ENCODE data around the gene ACSL1.

ACSL1 gene

DNA sequence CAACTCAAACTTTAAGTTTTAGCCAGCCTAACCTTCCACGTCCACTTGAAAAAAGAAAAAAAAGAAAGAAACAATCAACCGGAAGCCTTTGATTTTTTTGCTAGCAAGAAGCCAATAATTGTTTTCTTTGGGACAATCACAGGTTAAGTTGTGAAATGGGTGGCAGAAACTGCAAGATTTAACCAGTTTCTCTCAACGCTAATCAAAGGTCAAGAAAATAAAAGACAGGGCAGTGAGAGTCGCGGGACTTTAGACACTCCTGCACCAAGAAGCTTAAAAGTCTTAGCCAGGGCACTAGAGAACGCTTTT lies 1.0 kb downstream of the ACSL1 start:
- Histone ChIP-seq H3K4me2 (ENCODE audit: low read length) (peak overlapping the region; percentile 83), H3K9me3 (ENCODE audit: insufficient read depth, low read length) (no peaks in the 10 kb centered on the region), H3K27me3 (ENCODE audit: low read depth, low read length) (no peaks in the 10 kb centered on the region), H4K20me1 (ENCODE audit: insufficient read depth, low read length) (no peaks in the 10 kb centered on the region), H3K27ac (ENCODE audit: low read length) (peak overlapping the region; percentile 61), H3K36me3 (replicated peaks; ENCODE audit: low read depth, low read length) (no peaks in the 10 kb centered on the region), H2AFZ (ENCODE audit: low read depth, low read length) (no peak overlapping the region), H3K9ac (ENCODE audit: low read length) (peak overlapping the region; percentile 73), H3K4me1 (ENCODE audit: low read length) (peaks cover 22% of the 10 kb centered on the region), H3K4me3 (ENCODE audit: low read length) (peak overlapping the region; percentile 87), H3K79me2 (ENCODE audit: low read length) (peaks cover 55% of the 10 kb centered on the region)
- TF ChIP-seq, protein P1, sequence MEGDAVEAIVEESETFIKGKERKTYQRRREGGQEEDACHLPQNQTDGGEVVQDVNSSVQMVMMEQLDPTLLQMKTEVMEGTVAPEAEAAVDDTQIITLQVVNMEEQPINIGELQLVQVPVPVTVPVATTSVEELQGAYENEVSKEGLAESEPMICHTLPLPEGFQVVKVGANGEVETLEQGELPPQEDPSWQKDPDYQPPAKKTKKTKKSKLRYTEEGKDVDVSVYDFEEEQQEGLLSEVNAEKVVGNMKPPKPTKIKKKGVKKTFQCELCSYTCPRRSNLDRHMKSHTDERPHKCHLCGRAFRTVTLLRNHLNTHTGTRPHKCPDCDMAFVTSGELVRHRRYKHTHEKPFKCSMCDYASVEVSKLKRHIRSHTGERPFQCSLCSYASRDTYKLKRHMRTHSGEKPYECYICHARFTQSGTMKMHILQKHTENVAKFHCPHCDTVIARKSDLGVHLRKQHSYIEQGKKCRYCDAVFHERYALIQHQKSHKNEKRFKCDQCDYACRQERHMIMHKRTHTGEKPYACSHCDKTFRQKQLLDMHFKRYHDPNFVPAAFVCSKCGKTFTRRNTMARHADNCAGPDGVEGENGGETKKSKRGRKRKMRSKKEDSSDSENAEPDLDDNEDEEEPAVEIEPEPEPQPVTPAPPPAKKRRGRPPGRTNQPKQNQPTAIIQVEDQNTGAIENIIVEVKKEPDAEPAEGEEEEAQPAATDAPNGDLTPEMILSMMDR (IDR thresholded peaks at IDR 0.05; ENCODE audit: low read depth, low read length): no peak
- no peak for TF ChIP-seq EZH2phosphoT487 (IDR thresholded peaks at IDR 0.05; ENCODE audit: low read depth)

DNA sequence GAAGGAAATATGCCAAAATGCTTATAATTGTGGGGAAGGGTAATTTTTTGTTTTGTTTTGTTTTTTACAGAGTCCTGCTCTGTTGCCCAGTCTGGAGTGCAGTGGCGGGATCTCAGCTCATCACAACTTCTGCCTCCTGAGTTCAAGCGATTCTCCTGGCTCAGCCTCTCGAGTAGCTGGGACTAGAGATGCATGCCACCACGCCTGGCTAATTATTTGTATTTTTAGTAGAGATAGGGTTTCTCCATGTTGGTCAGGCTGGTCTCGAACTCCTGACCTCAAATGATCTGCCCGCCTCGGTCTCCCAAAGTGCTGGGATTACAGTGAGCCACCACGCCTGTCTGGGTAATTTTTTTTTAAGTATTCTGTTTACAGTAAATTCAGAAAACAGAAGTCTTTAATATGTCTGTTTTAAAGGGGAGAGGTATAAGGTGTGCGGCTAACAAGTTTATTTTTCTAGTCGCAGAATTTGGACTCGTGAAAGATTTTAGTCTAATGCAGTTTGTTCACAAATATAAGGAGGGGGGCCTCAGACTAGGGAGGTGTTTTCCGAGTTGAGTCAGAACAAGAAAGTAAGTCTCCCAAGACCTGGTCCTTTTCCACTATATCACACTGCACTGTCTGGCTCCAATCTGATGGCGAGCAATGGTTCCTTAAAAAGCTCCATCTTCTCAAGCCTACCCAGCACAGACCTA lies 1.5 kb downstream of the ACSL1 start:
- Histone ChIP-seq H4K20me1 (ENCODE audit: insufficient read depth, low read length) (no peaks in the 10 kb centered on the region), H3K9ac (ENCODE audit: low read length) (peak overlapping the region; percentile 73), H3K36me3 (replicated peaks; ENCODE audit: low read depth, low read length) (no peaks in the 10 kb centered on the region), H3K4me2 (ENCODE audit: low read length) (peak overlapping the region; percentile 83), H3K27ac (ENCODE audit: low read length) (peak overlapping the region; percentile 61), H3K4me1 (ENCODE audit: low read length) (peaks cover 22% of the 10 kb centered on the region), H3K27me3 (ENCODE audit: low read depth, low read length) (no peaks in the 10 kb centered on the region), H3K9me3 (ENCODE audit: insufficient read depth, low read length) (no peaks in the 10 kb centered on the region), H3K79me2 (ENCODE audit: low read length) (peaks cover 60% of the 10 kb centered on the region), H2AFZ (ENCODE audit: low read depth, low read length) (no peak overlapping the region), H3K4me3 (ENCODE audit: low read length) (peak overlapping the region; percentile 87)
- no peak for TF ChIP-seq EZH2phosphoT487 (IDR thresholded peaks at IDR 0.05; ENCODE audit: low read depth)
- TF ChIP-seq, protein P1 (IDR thresholded peaks at IDR 0.05; ENCODE audit: low read depth, low read length): no peak

DNA sequence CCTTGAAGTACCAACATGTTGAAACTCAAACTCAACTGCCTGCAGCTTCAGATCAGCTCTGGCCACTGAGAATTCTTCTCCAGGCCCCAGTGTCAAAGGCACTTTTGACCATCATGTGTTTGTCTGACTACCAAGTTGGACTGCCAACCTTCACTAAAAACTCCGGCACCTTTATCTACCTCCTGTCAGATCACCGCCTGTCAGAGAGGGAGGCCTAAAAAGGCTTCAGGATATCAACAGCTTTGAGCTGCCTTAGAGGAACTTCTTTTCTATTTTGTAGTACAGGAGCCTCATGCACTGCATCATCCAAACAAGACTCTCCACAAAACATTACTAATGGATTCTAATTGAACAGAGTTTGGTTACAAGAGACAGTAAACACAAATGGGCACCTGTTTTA lies 2.8 kb downstream of the ACSL1 start:
- Histone ChIP-seq H3K36me3 (replicated peaks; ENCODE audit: low read depth, low read length) (no peaks in the 10 kb centered on the region), H4K20me1 (ENCODE audit: insufficient read depth, low read length) (peaks cover 6% of the 10 kb centered on the region), H3K27ac (ENCODE audit: low read length) (no peak overlapping the region), H3K9me3 (ENCODE audit: insufficient read depth, low read length) (no peaks in the 10 kb centered on the region), H3K79me2 (ENCODE audit: low read length) (peaks cover 70% of the 10 kb centered on the region), H3K27me3 (ENCODE audit: low read depth, low read length) (no peaks in the 10 kb centered on the region), H3K4me2 (ENCODE audit: low read length) (no peak overlapping the region), H3K4me3 (ENCODE audit: low read length) (no peak overlapping the region), H2AFZ (ENCODE audit: low read depth, low read length) (no peak overlapping the region), H3K4me1 (ENCODE audit: low read length) (peaks cover 31% of the 10 kb centered on the region), H3K9ac (ENCODE audit: low read length) (no peak overlapping the region)
- TF ChIP-seq, protein P1 (IDR thresholded peaks at IDR 0.05; ENCODE audit: low read depth, low read length): no peak

DNA sequence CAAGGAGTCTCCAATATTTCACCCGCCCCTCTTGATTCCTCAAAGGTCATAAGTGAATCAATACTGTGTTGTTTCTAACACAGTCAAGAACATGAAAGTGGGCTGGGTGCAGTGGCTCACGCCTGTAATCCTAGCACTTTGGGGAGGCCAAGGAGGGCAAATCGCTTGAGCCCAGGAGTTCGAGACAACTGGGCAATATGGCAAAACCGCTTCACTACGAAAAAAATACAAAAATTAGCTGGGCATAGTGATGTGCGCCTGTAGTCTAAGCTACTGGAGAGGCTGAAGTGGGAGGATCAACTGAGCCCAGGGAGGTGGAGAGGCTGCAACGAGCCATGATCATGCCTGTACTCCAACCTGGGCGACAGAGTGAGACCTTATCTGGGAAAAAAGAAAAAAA lies 3.4 kb downstream of the ACSL1 start:
- no peaks in the 10 kb centered on the region for H3K27me3 ChIP-seq (ENCODE audit: low read depth, low read length)
- no peak overlapping the region for H2AFZ ChIP-seq (ENCODE audit: low read depth, low read length)
- no peak for TF ChIP-seq EZH2phosphoT487 (IDR thresholded peaks at IDR 0.05; ENCODE audit: low read depth)
- TF ChIP-seq, protein P1 (IDR thresholded peaks at IDR 0.05; ENCODE audit: low read depth, low read length): no peak
- H3K27ac ChIP-seq (ENCODE audit: low read length): no peak overlapping the region
- H4K20me1 ChIP-seq (ENCODE audit: insufficient read depth, low read length): peaks cover 13% of the 10 kb centered on the region
- H3K9me3 ChIP-seq (ENCODE audit: insufficient read depth, low read length): no peaks in the 10 kb centered on the region
- H3K79me2 ChIP-seq (ENCODE audit: low read length): peaks cover 76% of the 10 kb centered on the region
- H3K36me3 ChIP-seq (replicated peaks; ENCODE audit: low read depth, low read length): no peaks in the 10 kb centered on the region
- H3K4me1 ChIP-seq (ENCODE audit: low read length): peaks cover 38% of the 10 kb centered on the region
- H3K4me2 ChIP-seq (ENCODE audit: low read length): no peak overlapping the region
- no peak overlapping the region for H3K4me3 ChIP-seq (ENCODE audit: low read length)
- H3K9ac ChIP-seq (ENCODE audit: low read length): no peak overlapping the region

Measured in OCI-LY3 (cell line).